ENCODE data around the gene CHST8.

The CHST8 gene

DNA sequence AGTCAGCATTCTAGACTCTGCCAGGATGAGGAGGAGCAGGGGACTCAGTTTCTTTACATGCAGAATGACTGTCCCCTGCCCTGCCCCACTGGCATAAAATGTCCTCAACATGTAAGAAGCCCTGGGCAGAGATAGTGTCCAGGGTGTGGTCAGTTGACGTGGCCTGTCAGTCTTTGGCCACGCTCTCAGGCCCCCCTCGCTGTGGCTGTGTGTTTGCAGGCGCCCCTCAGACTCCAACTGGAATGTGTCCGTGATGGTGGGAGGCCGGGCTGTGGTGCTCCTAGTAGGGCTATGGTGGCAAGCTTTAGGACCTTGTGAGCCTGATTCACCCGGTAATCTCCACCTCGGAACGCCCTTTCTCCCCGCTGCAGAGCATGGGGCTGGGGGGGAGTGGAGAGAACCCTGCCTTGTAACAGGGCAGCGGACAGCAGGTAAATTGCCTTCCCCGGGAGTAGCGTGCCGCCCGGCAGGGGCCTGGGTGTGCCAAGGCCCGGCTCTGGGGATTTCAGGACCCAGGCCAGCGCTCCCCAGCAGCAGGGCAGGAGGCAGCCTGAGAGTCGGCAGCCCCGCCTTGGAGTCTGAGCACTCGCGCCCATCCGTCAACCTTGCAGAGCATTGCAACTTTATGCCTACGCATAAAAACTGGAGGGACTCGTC lies 62.3 kb downstream of the CHST8 start:
- Mint-ChIP-seq H3K9me3 (ENCODE audit: low read depth) (no peaks in the 10 kb centered on the region), H3K27me3 (peaks cover 20% of the 10 kb centered on the region), H3K36me3 (no peaks in the 10 kb centered on the region), H3K4me1 (ENCODE audit: low read depth) (no peaks in the 10 kb centered on the region), H3K27ac (no peak overlapping the region), H3K4me3 (no peak overlapping the region)

DNA sequence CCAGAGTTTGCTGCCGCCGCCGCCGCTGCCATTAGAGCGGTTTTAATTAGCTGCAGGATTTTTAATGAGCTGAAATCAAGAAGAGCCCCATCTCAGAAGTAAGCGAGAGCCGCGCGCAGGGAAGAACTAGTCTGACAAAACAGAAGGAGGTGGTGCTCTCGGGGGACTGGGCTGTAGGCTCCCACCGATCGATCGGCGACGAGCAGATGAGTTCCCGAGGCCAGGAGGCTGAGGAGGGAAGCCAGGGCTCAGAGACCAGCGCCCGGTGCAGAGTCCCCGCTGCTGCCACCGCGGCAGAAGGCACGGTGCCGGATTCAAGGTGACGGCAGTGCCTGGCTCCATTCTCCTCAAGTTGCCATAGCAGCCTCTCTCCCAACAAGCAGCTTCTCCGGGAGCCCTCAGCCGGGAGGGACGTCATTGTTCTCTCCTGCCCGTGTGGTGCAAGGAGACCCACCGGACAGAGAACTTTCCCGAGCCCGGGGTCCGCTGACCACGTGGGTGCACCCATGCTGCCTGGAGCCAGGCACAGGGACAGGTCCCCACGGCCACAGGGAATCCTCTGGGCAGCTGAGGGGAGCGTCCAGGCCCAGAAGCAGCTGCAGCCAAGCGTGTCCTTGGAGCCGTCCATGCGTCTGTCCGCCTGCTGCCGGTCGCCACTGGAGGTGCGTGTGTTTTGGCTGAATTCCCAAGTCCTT lies 62.9 kb downstream of the CHST8 start:
- H3K27ac Mint-ChIP-seq = no peak overlapping the region
- no peak overlapping the region for H3K4me3 Mint-ChIP-seq
- H3K4me1 Mint-ChIP-seq (ENCODE audit: low read depth) = no peaks in the 10 kb centered on the region
- H3K36me3 Mint-ChIP-seq = no peaks in the 10 kb centered on the region
- no peaks in the 10 kb centered on the region for H3K9me3 Mint-ChIP-seq (ENCODE audit: low read depth)
- H3K27me3 Mint-ChIP-seq = peaks cover 20% of the 10 kb centered on the region

DNA sequence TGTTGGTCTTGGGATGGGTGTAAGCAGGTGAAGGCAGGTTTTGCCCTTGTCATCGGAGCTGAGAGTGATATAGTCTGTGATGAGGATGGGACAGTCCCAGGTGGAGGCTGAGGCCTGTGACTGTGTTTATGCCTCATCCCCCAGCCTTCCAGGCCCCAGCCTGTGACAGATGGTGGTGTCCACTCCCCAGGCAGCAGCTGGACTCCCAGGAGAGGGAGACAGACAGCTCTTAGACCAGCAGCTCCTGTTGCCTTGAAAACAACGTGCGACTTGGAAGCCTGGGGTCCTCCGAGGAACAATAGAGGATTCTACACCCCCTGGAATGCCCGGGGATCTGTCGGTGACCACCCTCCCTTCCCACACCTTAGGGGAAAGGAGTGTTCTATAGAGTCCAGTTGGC lies 63.8 kb downstream of the CHST8 start:
- Mint-ChIP-seq H3K4me1 (ENCODE audit: low read depth) (no peaks in the 10 kb centered on the region), H3K27me3 (peaks cover 18% of the 10 kb centered on the region), H3K27ac (no peak overlapping the region), H3K4me3 (no peak overlapping the region), H3K9me3 (ENCODE audit: low read depth) (no peaks in the 10 kb centered on the region), H3K36me3 (no peaks in the 10 kb centered on the region)

GRCh38 chr19:33686262-33686661 lies 64.5 kb downstream of the CHST8 start:
- Mint-ChIP-seq H3K36me3 (no peaks in the 10 kb centered on the region), H3K9me3 (ENCODE audit: low read depth) (no peaks in the 10 kb centered on the region), H3K4me3 (no peak overlapping the region), H3K27ac (no peak overlapping the region), H3K4me1 (ENCODE audit: low read depth) (no peaks in the 10 kb centered on the region), H3K27me3 (peaks cover 18% of the 10 kb centered on the region)

DNA sequence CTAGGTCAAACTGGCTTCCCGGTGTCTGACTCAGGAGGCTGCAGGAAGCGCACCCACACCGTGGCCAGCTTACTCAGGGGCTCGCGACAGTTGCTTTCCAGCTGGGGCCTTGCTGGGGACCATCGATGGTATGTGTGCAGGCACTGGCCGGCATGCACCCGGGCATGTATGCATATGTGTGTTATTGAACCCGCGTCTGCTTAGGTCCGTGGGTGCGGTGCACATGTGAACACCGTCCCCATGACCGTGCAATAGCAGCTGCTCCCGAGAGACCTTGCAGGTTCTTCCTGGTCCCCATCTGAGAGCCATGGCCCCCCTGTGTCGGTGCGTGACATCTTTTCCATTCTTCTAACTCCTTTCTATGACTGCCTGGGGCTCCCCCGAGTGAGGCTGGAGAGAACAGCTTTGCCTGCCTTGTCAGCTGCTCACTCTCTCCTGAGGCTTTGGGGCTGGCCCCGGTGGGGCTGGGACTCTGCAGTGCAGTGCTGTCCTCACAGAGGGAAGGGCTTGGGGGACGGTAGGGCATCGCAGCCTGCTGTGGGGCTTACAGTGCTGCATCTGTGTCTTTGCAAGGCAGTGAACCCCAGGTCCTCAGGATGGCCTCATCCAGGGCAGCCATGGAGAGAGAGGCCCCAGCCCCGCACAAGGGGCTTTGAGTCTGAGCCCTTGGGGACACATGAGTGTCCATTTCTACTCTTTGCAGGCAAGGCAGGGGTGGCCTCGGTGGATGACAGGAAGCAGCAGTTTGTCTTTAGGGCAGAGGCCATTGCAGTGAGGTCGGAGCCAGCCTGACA lies 65.1 kb downstream of the CHST8 start:
- no peak overlapping the region for H3K4me3 Mint-ChIP-seq

DNA sequence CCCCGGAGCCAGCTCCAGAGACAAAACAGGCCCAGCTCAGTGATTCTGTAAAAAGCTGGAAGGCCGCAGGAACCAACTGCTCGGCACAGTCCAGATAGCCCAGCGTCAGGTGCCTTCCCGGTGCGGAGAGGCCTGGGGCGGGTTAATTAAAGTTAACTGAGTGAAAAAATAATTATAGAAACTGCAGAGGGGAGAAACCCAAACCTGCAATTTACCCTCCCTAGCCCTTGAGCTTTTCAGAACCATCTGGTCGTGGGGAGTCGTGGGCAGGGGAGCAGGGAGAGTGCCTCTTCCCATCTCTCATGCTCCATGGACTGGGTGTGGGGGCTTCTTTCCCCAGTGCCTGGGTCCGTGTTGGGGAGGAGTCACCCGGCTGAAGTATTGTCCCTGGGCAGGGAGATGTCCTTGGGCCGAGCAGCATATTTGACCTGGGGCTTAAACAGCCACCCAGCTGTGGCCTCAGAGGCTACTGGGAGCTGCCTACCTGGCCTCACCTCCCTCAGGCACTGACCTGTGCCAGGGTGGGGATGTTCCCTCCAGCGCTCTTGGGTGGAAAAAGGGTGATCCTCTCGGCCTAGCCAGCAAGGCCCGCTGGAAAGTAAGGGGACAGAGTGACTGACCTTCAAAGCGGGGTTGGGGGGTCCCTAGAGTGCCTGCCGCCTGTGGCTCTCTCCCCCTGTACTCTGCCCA lies 65.9 kb downstream of the CHST8 start:
- H3K4me3 Mint-ChIP-seq = no peak overlapping the region
- no peaks in the 10 kb centered on the region for H3K36me3 Mint-ChIP-seq
- peaks cover 15% of the 10 kb centered on the region for H3K27me3 Mint-ChIP-seq

More for the DNA sequence above, 65.1 kb downstream of the CHST8 start:
- Mint-ChIP-seq H3K4me1 (ENCODE audit: low read depth) (no peaks in the 10 kb centered on the region), H3K9me3 (ENCODE audit: low read depth) (no peaks in the 10 kb centered on the region), H3K27me3 (peaks cover 18% of the 10 kb centered on the region), H3K36me3 (no peaks in the 10 kb centered on the region), H3K27ac (no peak overlapping the region)

DNA sequence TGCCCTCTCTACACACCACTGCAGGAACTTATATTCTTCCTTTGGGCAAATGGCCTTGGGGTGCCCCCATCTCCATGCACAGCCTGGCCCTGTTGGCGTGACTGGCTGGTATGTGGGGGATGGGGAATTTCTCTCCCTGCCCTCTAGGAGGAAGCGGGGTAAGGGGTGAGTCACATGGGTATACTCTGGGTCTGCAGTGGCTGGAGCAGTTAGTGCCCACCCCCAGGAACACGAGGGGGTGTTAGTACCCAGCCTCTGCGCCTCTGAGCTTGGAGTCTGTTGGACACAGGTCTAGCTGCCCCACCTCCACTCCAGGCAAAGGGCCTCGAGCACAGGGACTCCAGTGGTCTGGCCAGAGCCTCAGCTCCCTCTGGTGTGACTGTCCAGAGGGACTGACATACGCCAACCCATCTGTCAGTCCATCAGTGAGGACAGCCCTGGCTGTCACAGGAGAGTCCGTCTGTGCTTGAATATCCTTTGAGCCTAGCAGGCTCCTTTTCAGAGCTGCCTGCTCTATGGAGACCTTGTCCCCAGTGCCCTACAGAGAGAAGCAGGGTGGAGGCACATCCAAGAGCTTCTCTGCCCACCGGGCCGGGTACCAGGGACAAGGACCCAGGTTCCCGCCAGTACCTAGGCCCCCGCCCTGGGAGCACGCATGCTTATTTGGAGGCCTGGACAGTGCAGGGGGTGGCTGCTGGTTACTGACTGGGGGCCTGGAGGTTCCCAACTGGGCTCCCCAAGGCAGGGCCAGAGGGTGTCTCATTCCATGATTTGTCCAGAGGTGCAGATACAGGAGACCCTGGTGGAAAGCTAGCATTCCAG lies 66.6 kb downstream of the CHST8 start:
- peaks cover 9% of the 10 kb centered on the region for H3K27me3 Mint-ChIP-seq

More for the DNA sequence above, 65.9 kb downstream of the CHST8 start:
- Mint-ChIP-seq H3K27ac (no peak overlapping the region), H3K4me1 (ENCODE audit: low read depth) (no peaks in the 10 kb centered on the region), H3K9me3 (ENCODE audit: low read depth) (no peaks in the 10 kb centered on the region)

GRCh38 chr19:33689138-33689746 lies 67.5 kb downstream of the CHST8 start:
- no peaks in the 10 kb centered on the region for H3K36me3 Mint-ChIP-seq
- no peaks in the 10 kb centered on the region for H3K9me3 Mint-ChIP-seq (ENCODE audit: low read depth)
- H3K4me1 Mint-ChIP-seq (ENCODE audit: low read depth) = no peaks in the 10 kb centered on the region
- no peak overlapping the region for H3K4me3 Mint-ChIP-seq
- peaks cover 9% of the 10 kb centered on the region for H3K27me3 Mint-ChIP-seq
- H3K27ac Mint-ChIP-seq = no peak overlapping the region

More for the DNA sequence above, 66.6 kb downstream of the CHST8 start:
- Mint-ChIP-seq H3K4me3 (no peak overlapping the region), H3K9me3 (ENCODE audit: low read depth) (no peaks in the 10 kb centered on the region), H3K4me1 (ENCODE audit: low read depth) (no peaks in the 10 kb centered on the region), H3K27ac (no peak overlapping the region), H3K36me3 (no peaks in the 10 kb centered on the region)

GRCh38 chr19:33689868-33690267 lies 68.1 kb downstream of the CHST8 start:
- Mint-ChIP-seq H3K27me3 (peaks cover 9% of the 10 kb centered on the region), H3K27ac (no peak overlapping the region), H3K4me1 (ENCODE audit: low read depth) (no peaks in the 10 kb centered on the region), H3K4me3 (no peak overlapping the region), H3K36me3 (no peaks in the 10 kb centered on the region), H3K9me3 (ENCODE audit: low read depth) (no peaks in the 10 kb centered on the region)

DNA sequence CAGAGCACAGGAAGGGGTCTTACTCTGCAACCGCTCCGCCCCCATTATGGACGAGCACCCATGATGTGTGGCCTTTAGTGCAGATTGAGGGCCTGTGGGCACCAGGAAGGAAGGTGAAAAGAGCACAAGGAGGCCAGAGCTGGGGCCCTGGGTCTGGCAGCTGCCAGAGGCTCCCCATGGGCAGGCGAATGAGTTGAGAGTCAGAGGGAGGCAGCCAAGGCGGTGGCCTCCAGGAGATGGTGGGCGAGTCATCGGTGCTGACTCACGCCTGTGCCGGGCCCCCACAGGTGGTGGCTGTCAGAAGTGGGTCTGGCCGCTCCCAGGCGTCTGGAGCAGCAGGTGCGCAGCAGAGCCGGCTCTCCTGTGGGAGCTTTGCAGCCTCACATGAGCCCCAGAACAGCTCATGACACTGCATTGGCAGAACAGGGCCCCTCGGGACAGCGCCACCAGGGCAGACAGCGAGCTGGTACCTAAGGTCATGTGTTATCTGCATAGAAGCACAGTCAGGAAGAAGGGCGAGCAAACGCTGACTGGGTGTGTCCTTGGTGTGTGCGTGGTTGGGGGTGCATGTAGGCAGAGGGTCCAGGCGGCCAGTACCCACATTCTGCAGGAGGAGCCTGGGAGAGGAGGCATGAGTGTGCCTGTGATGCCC lies 68.8 kb downstream of the CHST8 start:
- Mint-ChIP-seq H3K36me3 (no peaks in the 10 kb centered on the region), H3K9me3 (ENCODE audit: low read depth) (no peaks in the 10 kb centered on the region), H3K27ac (no peak overlapping the region), H3K27me3 (peaks cover 7% of the 10 kb centered on the region), H3K4me3 (no peak overlapping the region), H3K4me1 (ENCODE audit: low read depth) (no peaks in the 10 kb centered on the region)

DNA sequence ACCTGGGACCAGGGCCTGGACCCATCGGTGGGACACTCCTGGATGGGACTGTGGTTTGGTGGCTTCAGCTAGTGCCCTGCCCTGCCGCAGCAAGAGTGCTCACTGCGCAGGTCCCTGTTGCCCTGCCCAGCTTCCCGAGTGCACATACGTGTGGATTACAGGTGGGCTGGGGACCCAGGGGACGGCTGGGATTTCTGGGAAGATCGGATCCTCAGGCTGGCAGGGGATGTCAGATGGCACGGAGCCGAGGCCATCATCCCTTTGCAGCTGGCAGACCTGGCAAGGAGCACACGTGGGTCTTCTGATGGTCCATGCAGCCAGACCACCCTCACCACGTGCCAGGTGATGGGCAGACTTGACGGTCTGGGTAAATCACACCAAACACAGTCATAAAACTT lies 69.3 kb downstream of the CHST8 start:
- no peak overlapping the region for H3K4me3 Mint-ChIP-seq
- no peaks in the 10 kb centered on the region for H3K4me1 Mint-ChIP-seq (ENCODE audit: low read depth)
- H3K36me3 Mint-ChIP-seq = no peaks in the 10 kb centered on the region
- H3K27me3 Mint-ChIP-seq = peaks cover 6% of the 10 kb centered on the region
- H3K9me3 Mint-ChIP-seq (ENCODE audit: low read depth) = no peaks in the 10 kb centered on the region
- no peak overlapping the region for H3K27ac Mint-ChIP-seq

DNA sequence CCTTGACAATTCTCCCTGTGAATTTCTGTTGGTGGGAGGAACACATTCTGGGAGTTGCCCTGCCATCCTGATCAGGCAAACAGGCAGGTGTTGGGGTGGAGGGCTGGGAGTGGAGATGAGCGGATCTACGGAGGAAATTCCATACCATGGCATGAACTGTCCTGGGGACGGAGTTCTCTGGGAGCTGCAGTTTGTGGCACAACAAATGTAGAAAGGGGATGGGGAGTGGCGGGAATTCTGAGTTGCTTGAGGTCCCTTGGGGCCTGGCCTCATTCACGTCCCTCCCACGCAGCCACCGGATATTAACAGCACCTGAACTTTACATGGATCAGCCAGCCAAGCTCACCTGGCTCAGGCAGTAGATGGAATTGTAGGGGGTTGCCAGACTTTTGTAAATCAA lies 70.0 kb downstream of the CHST8 start:
- peaks cover 2% of the 10 kb centered on the region for H3K27me3 Mint-ChIP-seq
- H3K27ac Mint-ChIP-seq = no peak overlapping the region
- H3K4me1 Mint-ChIP-seq (ENCODE audit: low read depth) = no peaks in the 10 kb centered on the region
- no peak overlapping the region for H3K4me3 Mint-ChIP-seq
- no peaks in the 10 kb centered on the region for H3K9me3 Mint-ChIP-seq (ENCODE audit: low read depth)
- H3K36me3 Mint-ChIP-seq = no peaks in the 10 kb centered on the region

GRCh38 chr19:33693678-33694077 lies 71.9 kb downstream of the CHST8 start:
- Mint-ChIP-seq H3K27me3 (no peaks in the 10 kb centered on the region), H3K9me3 (ENCODE audit: low read depth) (no peaks in the 10 kb centered on the region), H3K4me1 (ENCODE audit: low read depth) (no peaks in the 10 kb centered on the region), H3K36me3 (no peaks in the 10 kb centered on the region), H3K4me3 (no peak overlapping the region), H3K27ac (no peak overlapping the region)

All from activated naive CD8-positive, alpha-beta T cell (primary cell).